GM23248 (cell line): ENCODE data around the gene ATAT1.

ENCODE experiments used
- EZH2 ChIP-seq: fragments of 200-600 bp; sonication (generic); IDR thresholded peaks from 2 replicates; pipeline ENCODE4 v1.6.1; 2018; ENCODE audit warnings: antibody characterized with exemption, mild to moderate bottlenecking; ENCODE audit not compliant: insufficient read depth, poor library complexity, severe bottlenecking
- EZH2phosphoT487 ChIP-seq: fragments of 200-600 bp; sonication (generic); IDR thresholded peaks from 2 replicates; pipeline ENCODE4 v1.6.1; 2018; ENCODE audit warnings: antibody characterized with exemption, moderate library complexity, mild to moderate bottlenecking, low read depth; ENCODE audit not compliant: insufficient read depth

DNA sequence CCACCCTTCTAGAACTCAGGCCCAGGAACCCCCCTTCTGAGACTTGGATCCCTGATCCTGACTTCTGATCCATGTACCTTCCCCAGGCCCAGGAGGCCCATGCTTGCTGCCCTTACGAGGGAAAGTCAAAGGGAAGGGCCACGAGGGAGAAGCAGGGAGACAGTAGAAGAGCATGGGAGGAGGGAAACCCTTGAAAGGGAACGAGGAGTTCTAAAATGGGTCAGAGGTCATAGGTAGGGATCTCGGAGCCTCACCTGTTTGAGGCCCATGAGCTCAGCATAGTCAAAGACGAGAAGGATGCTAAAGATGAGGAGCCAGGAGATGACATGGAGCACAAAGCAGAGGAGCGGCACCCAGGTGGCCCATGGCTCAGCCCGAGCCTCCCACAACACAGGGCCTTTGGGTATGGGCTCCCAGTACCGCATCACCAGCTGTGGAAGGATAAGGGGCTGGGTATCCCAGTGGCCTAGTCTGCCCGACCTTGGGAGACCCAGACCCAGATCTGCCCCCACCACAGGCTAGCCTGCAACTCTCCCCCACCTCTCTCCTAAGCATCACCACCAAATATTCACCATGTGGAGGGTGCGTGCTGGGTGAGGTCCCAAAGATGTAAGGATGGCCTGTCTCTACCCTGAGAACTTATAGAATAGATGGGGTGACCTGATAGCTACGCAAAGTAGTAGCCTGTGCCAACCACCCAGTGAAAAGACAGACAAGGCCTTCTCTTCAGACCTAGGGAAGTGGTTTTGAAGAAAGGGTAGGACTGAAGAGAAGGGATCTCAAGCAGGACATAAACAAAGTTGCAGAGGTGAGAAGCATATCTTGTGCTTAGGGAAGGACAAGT is 62.6 kb downstream of the ATAT1 start:
- TF ChIP-seq EZH2phosphoT487 (no peak), EZH2 (no peak)
